ENCODE results near the gene SEMA5B.

Gene SEMA5B

GRCh38 chr3:122978569-122978968, 49.0 kb downstream of the SEMA5B start:
- Histone ChIP-seq H3K27ac (ENCODE audit: low read depth, low read length) (no peak overlapping the region), H3K9me2 (replicated peaks; ENCODE audit: insufficient read depth, low read length) (no peaks in the 10 kb centered on the region), H4K20me1 (ENCODE audit: low read depth, low read length) (no peaks in the 10 kb centered on the region), H2AFZ (ENCODE audit: low read depth, low read length, severe bottlenecking) (no peak overlapping the region), H3K27me3 (ENCODE audit: low read length) (no peaks in the 10 kb centered on the region), H3K9ac (ENCODE audit: low read length) (no peak overlapping the region), H3K79me2 (ENCODE audit: insufficient read depth, low read length) (no peaks in the 10 kb centered on the region), H3K4me2 (ENCODE audit: low read depth, low read length, poor library complexity, severe bottlenecking) (no peak overlapping the region), H3F3A (ENCODE audit: insufficient read depth) (no peaks in the 10 kb centered on the region), H3K36me3 (ENCODE audit: low read length) (no peaks in the 10 kb centered on the region), H3K4me3 (ENCODE audit: insufficient read depth, low read length, poor library complexity, severe bottlenecking) (no peak overlapping the region), H3K9me3 (ENCODE audit: insufficient read depth, low read length) (no peaks in the 10 kb centered on the region)
- TF ChIP-seq CTCF (IDR thresholded peaks at IDR 0.05; ENCODE audit: insufficient read depth, low read length, poor library complexity, severe bottlenecking) = no peak

- TF ChIP-seq EZH2phosphoT487 (conservative IDR thresholded peaks at IDR 0.05; ENCODE audit: low read length) = no peak
- no peak for TF ChIP-seq CTCF (IDR thresholded peaks at IDR 0.05; ENCODE audit: insufficient read depth, low read length, poor library complexity, severe bottlenecking)
- H3K4me2 ChIP-seq (ENCODE audit: low read depth, low read length, poor library complexity, severe bottlenecking) = no peak overlapping the region
- no peaks in the 10 kb centered on the region for H3K79me2 ChIP-seq (ENCODE audit: insufficient read depth, low read length)
- no peaks in the 10 kb centered on the region for H3K36me3 ChIP-seq (ENCODE audit: low read length)
- H4K20me1 ChIP-seq (ENCODE audit: low read depth, low read length) = no peaks in the 10 kb centered on the region
- no peak overlapping the region for H3K27ac ChIP-seq (ENCODE audit: low read depth, low read length)
- H3K9ac ChIP-seq (ENCODE audit: low read length) = no peak overlapping the region
- no peak overlapping the region for H2AFZ ChIP-seq (ENCODE audit: low read depth, low read length, severe bottlenecking)
- H3K9me3 ChIP-seq (ENCODE audit: insufficient read depth, low read length) = no peaks in the 10 kb centered on the region
- no peaks in the 10 kb centered on the region for H3K9me2 ChIP-seq (replicated peaks; ENCODE audit: insufficient read depth, low read length)
- H3K27me3 ChIP-seq (ENCODE audit: low read length) = no peaks in the 10 kb centered on the region
- no peaks in the 10 kb centered on the region for H3F3A ChIP-seq (ENCODE audit: insufficient read depth)
- H3K4me3 ChIP-seq (ENCODE audit: insufficient read depth, low read length, poor library complexity, severe bottlenecking) = no peak overlapping the region
Observed at GRCh38 chr3:122977746-122978466, 49.7 kb downstream of the SEMA5B start.

- H3F3A ChIP-seq (ENCODE audit: insufficient read depth) = no peaks in the 10 kb centered on the region
- H3K79me2 ChIP-seq (ENCODE audit: insufficient read depth, low read length) = no peaks in the 10 kb centered on the region
- no peaks in the 10 kb centered on the region for H3K9me2 ChIP-seq (replicated peaks; ENCODE audit: insufficient read depth, low read length)
- H3K27ac ChIP-seq (ENCODE audit: low read depth, low read length) = peak overlapping the region; percentile 39; the same call in 1 of the 2 replicates
- no peaks in the 10 kb centered on the region for H3K9me3 ChIP-seq (ENCODE audit: insufficient read depth, low read length)
- TF ChIP-seq CTCF (IDR thresholded peaks at IDR 0.05; ENCODE audit: insufficient read depth, low read length, poor library complexity, severe bottlenecking) = no peak
- no peak for TF ChIP-seq EZH2phosphoT487 (conservative IDR thresholded peaks at IDR 0.05; ENCODE audit: low read length)
- H2AFZ ChIP-seq (ENCODE audit: low read depth, low read length, severe bottlenecking) = no peak overlapping the region
- no peak overlapping the region for H3K4me3 ChIP-seq (ENCODE audit: insufficient read depth, low read length, poor library complexity, severe bottlenecking)
- peak overlapping the region; percentile 23 for H3K4me2 ChIP-seq (ENCODE audit: low read depth, low read length, poor library complexity, severe bottlenecking)
- H3K9ac ChIP-seq (ENCODE audit: low read length) = no peak overlapping the region
- H3K27me3 ChIP-seq (ENCODE audit: low read length) = no peaks in the 10 kb centered on the region
- no peaks in the 10 kb centered on the region for H3K36me3 ChIP-seq (ENCODE audit: low read length)
- H4K20me1 ChIP-seq (ENCODE audit: low read depth, low read length) = no peaks in the 10 kb centered on the region
Observed at GRCh38 chr3:122975924-122976293, 51.7 kb downstream of the SEMA5B start.
